Neural crest cell (in vitro differentiated cells): ENCODE measurements around the gene MAPK1. TPM values are rescaled to one million over a fixed set of nuclear protein-coding genes. Genes with fewer than 3 reads are reported as not detected.
"Not testable (repeated sequence)": the region's sequence is repeated elsewhere in the genome, so short reads cannot be mapped to it uniquely, and the experiment has no call there.

Experiments
- DNase-seq: peaks from one replicate; pipeline ENCODE4 v3.0.0; 2021; ENCODE audit warnings: low read depth, mixed read lengths, low spot score
- H3K27ac Mint-ChIP-seq: one replicate; pipeline ENCODE4 v1.8.0; 2021; ENCODE audit warnings: mild to moderate bottlenecking, mixed read lengths; ENCODE audit not compliant: unreplicated experiment
- H3K27me3 Mint-ChIP-seq: 2 replicates; pipeline ENCODE4 v1.8.0; 2021; ENCODE audit warnings: low read depth, mild to moderate bottlenecking, mixed read lengths
- H3K36me3 Mint-ChIP-seq: 2 replicates; pipeline ENCODE4 v1.8.0; 2021; ENCODE audit warnings: low read depth, mild to moderate bottlenecking, mixed read lengths
- H3K4me1 Mint-ChIP-seq: 2 replicates; pipeline ENCODE4 v1.8.0; 2021; ENCODE audit warnings: mixed read lengths
- H3K4me3 Mint-ChIP-seq: one replicate; pipeline ENCODE4 v1.8.0; 2021; ENCODE audit warnings: mild to moderate bottlenecking, mixed read lengths
- H3K9me3 Mint-ChIP-seq: 2 replicates; pipeline ENCODE4 v1.8.0; 2021; ENCODE audit warnings: mixed read lengths
- CTCF ChIP-seq: fragments of 200-600 bp; sonication (generic); conservative IDR thresholded peaks from 2 replicates; pipeline ENCODE4 v1.5.0; 2021; ENCODE audit warnings: antibody characterized with exemption, mild to moderate bottlenecking
- total RNA-seq: library from RNA; stranded (reverse); gene quantifications from 2 replicates; pipeline ENCODE4 v1.2.1, GENCODE V29; 2021

MAPK1 gene
- total RNA-seq, 1 donor from 2014 or later = 118 TPM

GRCh38 chr22:21736084-21736642 lies 131.3 kb downstream of the MAPK1 start:
- Mint-ChIP-seq H3K4me1 (peaks cover 15% of the 10 kb centered on the region), H3K27ac (no peak overlapping the region), H3K4me3 (no peak overlapping the region), H3K27me3 (peaks cover 6% of the 10 kb centered on the region), H3K36me3 (no peaks in the 10 kb centered on the region), H3K9me3 (no peaks in the 10 kb centered on the region)
- no peak for DNase-seq
- TF ChIP-seq CTCF = no peak

DNA sequence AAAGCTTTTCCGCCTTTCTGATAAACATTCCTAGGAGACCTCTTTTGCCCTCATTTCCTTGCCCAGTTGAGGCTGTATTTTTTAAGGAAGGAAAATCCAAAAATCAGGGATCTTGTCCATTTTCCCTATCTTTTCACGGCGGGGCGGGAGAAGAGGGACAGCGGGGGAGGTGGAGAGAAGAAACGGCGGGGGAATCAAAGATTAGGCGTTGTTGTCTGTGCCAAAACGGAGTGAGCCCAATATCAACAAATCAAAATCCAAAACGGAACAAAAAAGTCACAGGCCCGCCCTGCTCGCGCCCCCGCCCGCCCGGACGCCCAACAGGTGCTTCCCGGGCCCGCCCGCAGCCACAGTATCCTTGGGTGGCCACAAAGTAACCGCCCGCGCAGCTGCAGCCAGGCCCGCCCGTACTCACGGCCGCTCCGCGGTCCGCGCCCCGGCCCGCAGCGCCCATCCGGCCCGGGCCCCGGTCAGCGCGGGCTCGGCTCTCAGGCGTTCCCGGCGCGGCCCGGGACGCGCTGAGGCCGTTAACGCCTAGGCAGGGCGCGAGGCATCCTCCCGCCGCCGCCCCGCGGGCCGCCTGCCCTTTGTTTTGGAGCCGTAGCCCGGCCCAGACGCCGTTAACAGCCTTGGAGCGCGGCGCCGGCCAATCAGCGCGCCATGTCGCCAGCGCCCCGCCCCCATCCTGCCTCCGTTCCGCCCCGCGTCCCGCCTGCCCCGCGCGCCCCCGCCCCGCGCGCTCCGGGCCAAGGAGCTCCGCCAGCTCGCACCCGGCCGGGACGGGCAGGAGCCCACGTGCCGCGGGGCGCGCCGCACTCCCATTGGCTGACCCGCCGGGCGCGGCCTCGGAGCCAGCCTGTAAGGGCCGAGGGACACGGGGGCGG lies 132.0 kb downstream of the MAPK1 start, which contains the start of gene YPEL1:
YPEL1 (minus strand) TSS at position 595 of the 884 bp plus-strand sequence. CDS start 25,050 bp downstream, outside the sequence.
- no peaks in the 10 kb centered on the region for H3K9me3 Mint-ChIP-seq
- no peaks in the 10 kb centered on the region for H3K36me3 Mint-ChIP-seq
- peak within 1 kb of the TSS; percentile 98 for H3K4me3 Mint-ChIP-seq
- peaks cover 5% of the 10 kb centered on the region for H3K27me3 Mint-ChIP-seq
- H3K27ac Mint-ChIP-seq = peak within 1 kb of the TSS; percentile 98
- peaks cover 15% of the 10 kb centered on the region for H3K4me1 Mint-ChIP-seq
- DNase-seq = peak; percentile 98
- no peak for TF ChIP-seq CTCF

DNA sequence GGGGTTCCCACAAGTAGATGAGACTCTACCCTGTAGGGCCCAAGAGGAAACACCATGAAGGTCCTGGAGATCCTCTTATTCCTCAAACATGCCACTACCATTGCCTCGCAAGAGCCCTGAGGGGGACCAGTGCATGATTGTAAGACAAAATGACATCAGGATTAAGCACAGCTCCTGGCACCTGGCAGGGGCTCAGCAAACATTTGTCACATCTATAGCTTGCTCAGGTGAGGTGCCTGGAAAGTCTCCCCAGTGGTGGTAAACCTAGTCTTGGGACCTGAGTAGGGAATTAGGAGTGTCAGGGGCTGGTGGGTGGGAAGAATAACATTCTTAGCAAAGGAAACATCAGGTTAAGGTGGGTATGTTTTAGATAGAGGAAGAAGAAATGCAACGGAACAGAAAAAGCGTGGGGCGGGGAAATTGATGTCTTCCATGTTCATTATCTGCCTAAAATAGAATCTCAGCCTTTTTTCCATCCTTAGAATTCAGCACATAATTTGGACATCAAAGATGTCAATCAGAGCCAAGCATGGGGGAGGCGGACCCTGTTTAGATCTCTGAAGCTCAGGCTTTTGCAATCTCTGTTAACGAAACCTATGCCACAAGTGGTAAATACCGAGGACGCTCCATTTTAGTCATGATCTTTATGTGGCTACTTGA lies 132.8 kb downstream of the MAPK1 start:
- Mint-ChIP-seq H3K9me3 (no peaks in the 10 kb centered on the region), H3K4me1 (peaks cover 15% of the 10 kb centered on the region), H3K36me3 (no peaks in the 10 kb centered on the region), H3K27ac (peak overlapping the region; percentile 98), H3K27me3 (peaks cover 2% of the 10 kb centered on the region), H3K4me3 (peak overlapping the region; percentile 98)
- DNase-seq = no peak
- no peak for TF ChIP-seq CTCF

DNA sequence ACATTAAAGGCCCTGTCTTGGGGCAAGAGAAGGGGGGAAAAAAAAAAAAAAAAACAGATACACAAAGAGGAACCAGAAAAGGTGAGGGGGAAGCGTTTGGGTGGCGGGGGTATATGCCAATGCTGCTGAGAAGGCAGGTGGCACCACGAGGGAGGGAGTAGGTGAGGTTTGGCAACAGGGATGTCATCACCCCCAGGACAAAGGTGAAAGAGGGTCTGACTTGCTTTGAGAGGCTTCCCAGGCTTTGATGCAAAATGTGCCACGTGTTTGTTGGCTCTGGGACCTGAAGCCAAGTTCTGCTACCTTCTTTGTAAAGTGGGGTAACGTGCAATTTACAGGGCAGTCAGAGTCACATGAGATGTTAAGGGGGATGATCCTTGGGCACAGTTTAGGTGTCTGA lies 135.9 kb downstream of the MAPK1 start:
- peak overlapping the region; percentile 58 for H3K4me3 Mint-ChIP-seq
- DNase-seq = no peak
- peaks cover 20% of the 10 kb centered on the region for H3K4me1 Mint-ChIP-seq
- H3K27ac Mint-ChIP-seq = no peak overlapping the region
- H3K9me3 Mint-ChIP-seq = no peaks in the 10 kb centered on the region
- no peaks in the 10 kb centered on the region for H3K27me3 Mint-ChIP-seq
- no peak for TF ChIP-seq CTCF
- no peaks in the 10 kb centered on the region for H3K36me3 Mint-ChIP-seq

DNA sequence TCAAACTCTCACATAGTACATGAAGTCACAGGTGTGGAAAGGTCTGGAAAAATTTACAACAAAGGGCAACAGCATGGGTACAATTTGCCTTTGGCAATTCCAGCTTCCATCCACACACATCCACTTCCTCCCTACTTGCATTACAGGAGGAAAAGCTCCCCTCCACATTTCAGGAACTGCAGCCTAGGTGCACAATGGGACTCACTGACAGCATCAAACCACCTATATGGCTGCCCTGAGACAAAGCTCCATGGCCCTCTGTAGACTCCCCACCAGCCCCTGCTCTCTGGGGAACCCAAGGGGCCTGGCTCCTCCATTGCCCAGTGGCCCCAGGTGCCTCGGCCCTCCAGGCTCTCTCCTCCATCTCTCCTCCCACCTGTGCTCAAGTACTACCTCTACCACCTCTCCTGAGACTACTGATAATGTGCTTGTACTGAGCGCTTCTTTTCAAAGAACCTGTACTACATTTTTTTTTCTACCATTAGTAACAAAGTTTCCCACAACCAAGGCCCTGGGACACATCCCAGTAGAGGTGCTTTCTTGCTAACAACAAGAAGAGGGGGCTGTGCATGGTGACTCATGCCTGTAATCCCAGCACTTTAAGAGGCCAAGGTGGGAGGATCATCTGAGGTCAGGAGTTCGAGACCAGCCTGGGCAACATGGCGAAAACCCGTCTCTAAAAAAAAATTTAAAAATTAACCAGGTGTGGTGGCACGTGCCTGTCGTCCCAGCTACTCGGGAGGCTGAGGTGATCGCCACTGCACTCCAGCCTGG lies 136.7 kb downstream of the MAPK1 start:
- Mint-ChIP-seq H3K9me3 (no peaks in the 10 kb centered on the region), H3K4me1 (peaks cover 21% of the 10 kb centered on the region), H3K27ac (no peak overlapping the region), H3K27me3 (no peaks in the 10 kb centered on the region), H3K36me3 (no peaks in the 10 kb centered on the region), H3K4me3 (no peak overlapping the region)
- no peak for DNase-seq
- no peak for TF ChIP-seq CTCF

GRCh38 chr22:21729184-21729583 lies 138.3 kb downstream of the MAPK1 start:
- H3K9me3 Mint-ChIP-seq, H3K4me3 Mint-ChIP-seq, H3K36me3 Mint-ChIP-seq, H3K27me3 Mint-ChIP-seq, DNase-seq, H3K27ac Mint-ChIP-seq: not testable (repeated sequence)
- peaks cover 11% of the 10 kb centered on the region for H3K4me1 Mint-ChIP-seq
